Neutrophil (primary cell): Measurements from ENCODE around the gene EXOC4.

Experiments
- H3K27ac ChIP-seq: fragments of 200-600 bp; sonication (generic); 2 replicates; pipeline ENCODE4 v1.5.1; 2016; ENCODE audit warnings: mild to moderate bottlenecking, moderate library complexity
- H3K27me3 ChIP-seq: fragments of 200-600 bp; sonication (generic); 2 replicates; pipeline ENCODE4 v1.6.0; 2016; ENCODE audit warnings: mild to moderate bottlenecking
- H3K36me3 ChIP-seq: fragments of 200-600 bp; sonication (generic); 2 replicates; pipeline ENCODE4 v1.5.1; 2017
- H3K4me1 ChIP-seq, 2 experiments: fragments of 200-600 bp in 1 of 2; sonication (generic) in 1 of 2; 1 replicate in 1 of 2; 2 replicates in 1 of 2; pipeline versions ENCODE4 v1.5.1 to v1.6.1; 2013 to 2016; ENCODE audit warnings: low read depth in 1 of 2, low read length in 1 of 2, mild to moderate bottlenecking in 1 of 2, moderate library complexity in 1 of 2; ENCODE audit not compliant: control insufficient read depth in 1 of 2, insufficient read depth in 1 of 2
- H3K4me3 ChIP-seq, 2 experiments: fragments of 200-600 bp in 1 of 2; sonication (generic) in 1 of 2; 1 replicate in 1 of 2; 2 replicates in 1 of 2; pipeline ENCODE4 v1.5.1; 2013 to 2016; ENCODE audit warnings: low read depth in 1 of 2, low read length in 1 of 2, mild to moderate bottlenecking in 1 of 2, moderate library complexity in 1 of 2
- H3K9me3 ChIP-seq: fragments of 200-600 bp; sonication (generic); 2 replicates; pipeline ENCODE4 v1.5.1; 2016
- TF ChIP-seq, protein P1 (sequence below): fragments of 200-600 bp; sonication (generic); IDR thresholded peaks from 2 replicates; pipeline ENCODE4 v1.5.1; 2016; ENCODE audit warnings: antibody characterized with exemption

The EXOC4 gene

DNA sequence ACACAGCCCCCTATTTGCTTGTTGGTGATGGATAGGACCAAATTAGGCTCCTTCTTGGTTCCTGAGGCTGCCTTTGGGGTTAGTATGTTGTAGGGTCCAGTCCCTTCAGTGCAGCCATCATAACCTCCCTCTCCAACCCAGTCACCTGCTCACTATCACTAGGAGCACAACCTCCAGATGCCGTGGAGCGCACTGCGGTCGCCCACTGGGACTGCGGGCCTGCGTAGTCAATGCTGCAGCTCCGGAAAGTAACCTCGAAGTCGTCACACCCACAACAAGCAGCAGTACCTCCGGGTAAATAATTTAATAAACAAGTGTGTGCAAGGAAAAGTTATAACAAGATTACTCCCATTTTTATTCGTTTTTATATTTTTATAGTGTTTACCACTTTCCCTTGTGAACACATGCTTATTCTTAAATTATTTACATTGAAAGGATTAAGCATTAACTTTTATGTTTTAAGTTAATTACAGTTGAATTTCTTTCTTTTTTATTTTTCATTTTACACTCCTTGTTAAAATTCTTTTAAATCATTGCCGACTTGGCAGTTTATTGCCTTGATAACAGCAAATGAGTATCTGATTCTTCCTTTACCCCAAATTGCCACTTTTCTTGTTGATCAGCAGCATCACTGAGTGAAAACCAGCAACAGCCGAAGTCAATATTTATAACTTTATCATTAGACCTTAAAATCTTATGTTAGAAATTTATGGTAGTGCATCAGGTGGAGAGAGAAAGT, 474.8 kb downstream of the EXOC4 start:
- TF ChIP-seq, protein P1, sequence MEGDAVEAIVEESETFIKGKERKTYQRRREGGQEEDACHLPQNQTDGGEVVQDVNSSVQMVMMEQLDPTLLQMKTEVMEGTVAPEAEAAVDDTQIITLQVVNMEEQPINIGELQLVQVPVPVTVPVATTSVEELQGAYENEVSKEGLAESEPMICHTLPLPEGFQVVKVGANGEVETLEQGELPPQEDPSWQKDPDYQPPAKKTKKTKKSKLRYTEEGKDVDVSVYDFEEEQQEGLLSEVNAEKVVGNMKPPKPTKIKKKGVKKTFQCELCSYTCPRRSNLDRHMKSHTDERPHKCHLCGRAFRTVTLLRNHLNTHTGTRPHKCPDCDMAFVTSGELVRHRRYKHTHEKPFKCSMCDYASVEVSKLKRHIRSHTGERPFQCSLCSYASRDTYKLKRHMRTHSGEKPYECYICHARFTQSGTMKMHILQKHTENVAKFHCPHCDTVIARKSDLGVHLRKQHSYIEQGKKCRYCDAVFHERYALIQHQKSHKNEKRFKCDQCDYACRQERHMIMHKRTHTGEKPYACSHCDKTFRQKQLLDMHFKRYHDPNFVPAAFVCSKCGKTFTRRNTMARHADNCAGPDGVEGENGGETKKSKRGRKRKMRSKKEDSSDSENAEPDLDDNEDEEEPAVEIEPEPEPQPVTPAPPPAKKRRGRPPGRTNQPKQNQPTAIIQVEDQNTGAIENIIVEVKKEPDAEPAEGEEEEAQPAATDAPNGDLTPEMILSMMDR = no peak
- H3K4me1 ChIP-seq = peaks cover 0 to 3% of the 10 kb centered on the region in 2 experiments
- no peak overlapping the region for H3K4me3 ChIP-seq
- H3K36me3 ChIP-seq = no peaks in the 10 kb centered on the region
- no peaks in the 10 kb centered on the region for H3K9me3 ChIP-seq
- H3K27me3 ChIP-seq = no peaks in the 10 kb centered on the region
- H3K27ac ChIP-seq = no peak overlapping the region

DNA sequence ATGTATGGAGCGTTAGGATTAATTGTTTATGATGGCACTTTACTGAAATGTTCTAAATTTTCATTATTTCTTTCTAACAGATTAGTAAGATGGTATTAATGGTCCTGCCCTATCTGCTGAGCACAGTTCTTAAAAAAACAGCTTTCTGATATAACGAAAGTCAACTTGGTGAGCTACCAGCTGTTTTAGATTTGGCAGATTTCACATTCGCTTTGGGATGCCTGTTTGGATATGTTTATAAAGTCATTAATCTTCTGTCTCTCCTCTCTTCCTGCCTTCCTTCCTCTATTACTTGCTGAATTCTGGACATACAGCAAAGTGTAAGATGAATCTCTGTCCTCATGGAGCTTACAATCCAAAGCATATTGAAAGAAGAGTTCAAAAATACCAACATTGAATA, 477.5 kb downstream of the EXOC4 start:
- H3K9me3 ChIP-seq = no peaks in the 10 kb centered on the region
- no peaks in the 10 kb centered on the region for H3K36me3 ChIP-seq
- H3K27ac ChIP-seq = no peak overlapping the region
- no peak overlapping the region for H3K4me3 ChIP-seq
- no peaks in the 10 kb centered on the region for H3K27me3 ChIP-seq
- no peaks in the 10 kb centered on the region for H3K4me1 ChIP-seq
- TF ChIP-seq, protein P1 = no peak

DNA sequence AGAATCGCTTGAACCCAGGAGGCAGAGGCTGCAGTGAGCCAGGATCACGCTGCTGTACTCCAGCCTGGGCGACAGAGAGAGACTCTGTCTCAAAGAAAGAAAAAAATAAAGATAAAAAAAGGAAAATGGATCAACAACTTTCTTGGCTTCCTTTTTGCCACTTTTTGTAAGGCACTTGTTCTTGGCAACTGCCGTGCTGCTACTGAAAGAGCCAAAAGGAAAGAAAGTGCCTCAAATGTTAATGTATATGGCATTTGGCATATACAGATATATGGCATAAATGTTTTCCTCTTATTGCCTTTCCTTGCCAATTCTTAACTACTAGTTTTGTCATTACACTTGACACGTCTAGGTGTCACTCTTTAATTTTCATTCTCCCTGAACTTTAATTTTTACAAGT, 480.5 kb downstream of the EXOC4 start:
- Histone ChIP-seq H3K4me1 (no peaks in the 10 kb centered on the region), H3K36me3 (no peaks in the 10 kb centered on the region), H3K9me3 (no peaks in the 10 kb centered on the region), H3K4me3 (no peak overlapping the region), H3K27me3 (no peaks in the 10 kb centered on the region), H3K27ac (no peak overlapping the region)
- TF ChIP-seq, protein P1 = no peak

DNA sequence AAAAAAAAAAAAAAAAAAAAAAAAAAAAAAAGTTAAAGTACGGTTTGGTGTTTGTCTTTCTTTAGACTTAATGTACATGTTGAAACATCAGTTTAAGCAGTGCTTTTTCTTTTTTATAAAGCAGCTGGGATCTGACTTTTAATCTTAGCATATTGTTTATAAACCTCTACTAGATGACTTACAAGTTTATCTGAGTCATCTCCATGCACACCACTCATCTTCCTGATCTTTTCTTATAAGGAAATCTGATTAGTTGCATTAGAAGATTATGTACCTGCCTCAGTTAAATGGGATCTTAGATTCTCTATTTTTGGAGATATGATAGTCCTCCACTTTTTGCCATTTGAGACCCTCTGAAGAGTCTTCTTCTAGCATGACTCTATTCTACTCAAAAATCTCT, 482.3 kb downstream of the EXOC4 start:
- Histone ChIP-seq H3K4me1 (peaks cover 10 to 11% of the 10 kb centered on the region in 2 experiments), H3K27me3 (no peaks in the 10 kb centered on the region), H3K36me3 (no peaks in the 10 kb centered on the region), H3K9me3 (no peaks in the 10 kb centered on the region), H3K27ac (no peak overlapping the region), H3K4me3 (no peak overlapping the region)
- TF ChIP-seq, protein P1 = no peak

DNA sequence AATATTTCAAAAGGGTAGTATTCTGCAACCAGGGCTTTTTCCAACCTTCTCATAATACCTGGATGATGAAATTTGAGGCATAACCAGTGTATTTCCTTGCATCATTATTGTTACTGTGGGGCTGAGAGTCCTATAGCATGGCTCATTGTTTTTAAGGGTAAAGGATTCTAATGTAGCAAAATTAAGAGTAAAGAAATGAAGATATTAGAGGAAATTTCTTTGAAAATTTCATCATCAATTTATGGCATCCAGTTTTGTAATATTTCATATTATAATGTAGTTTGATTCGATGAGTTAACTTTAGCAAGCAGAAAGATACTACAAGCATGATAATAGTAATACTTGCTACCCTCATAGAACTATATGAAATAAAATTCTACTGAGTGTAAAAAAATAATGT, 486.9 kb downstream of the EXOC4 start:
- Histone ChIP-seq H3K4me3 (no peak overlapping the region), H3K27ac (no peak overlapping the region), H3K4me1 (peaks cover 10 to 11% of the 10 kb centered on the region in 2 experiments), H3K27me3 (no peaks in the 10 kb centered on the region), H3K36me3 (no peaks in the 10 kb centered on the region), H3K9me3 (no peaks in the 10 kb centered on the region)
- TF ChIP-seq, protein P1 = no peak
